Prostate gland (tissue), 2 donors: ENCODE measurements around the gene SIRT4.

Experiments used
- CTCF ChIP-seq, 4 experiments: fragments of 200-600 bp in 2 of 4; fragments of 450-650 bp in 2 of 4; sonication (generic) in 2 of 4; IDR thresholded peaks; 1 replicate in 3 of 4; 2 replicates in 1 of 4; pipeline ENCODE4 v1.5.1; 2016 to 2019; ENCODE audit warnings: antibody characterized with exemption in 4 of 4, mild to moderate bottlenecking in 2 of 4, moderate library complexity in 2 of 4
- POLR2AphosphoS5 ChIP-seq: sonication (generic); formaldehyde crosslinking; IDR thresholded peaks from one replicate; pipeline ENCODE4 v1.6.1; 2017; ENCODE audit warnings: antibody characterized with exemption

- TF ChIP-seq CTCF (IDR thresholded peaks at IDR 0.05) (no peak), POLR2AphosphoS5 (no peak)
Observed at GRCh38 chr12:120292411-120292660, 9.8 kb upstream of the SIRT4 start.
